Endometrial microvascular endothelial cells (primary cell): ENCODE measurements around the gene USP7. TPM values are rescaled to one million over a fixed set of nuclear protein-coding genes. Genes with fewer than 3 reads are reported as not detected.

ENCODE experiments used
- in situ Hi-C: cut with HindIII; loops from 2 replicates; pipeline ENCODE4 v1.10.0; 2017; ENCODE audit warnings: low sequenced_read_pairs, low pct_unique_long_range_greater_than_20kb; ENCODE audit errors: inconsistent ontology term
- total RNA-seq: library from RNA; depleted of rRNA; stranded (reverse); fragments of >200 nt; gene quantifications from one replicate; pipeline ENCODE4 v1.2.3, GENCODE V29; 2015; ENCODE audit errors: inconsistent ontology term

Gene USP7
- 55.8 TPM for total RNA-seq

- in situ Hi-C loops, result no loop called here
Observed at GRCh38 chr16:8963821-8964441, at the start of gene USP7. Gene USP7 (minus strand): TSS chr16:8963906. CDS start chr16:8963285, 621 bp downstream.

- in situ Hi-C loops, result no loop called here
Observed at GRCh38 chr16:9013508-9013864, 49.8 kb upstream of the USP7 start.

GRCh38 chr16:9012848-9013507, 49.3 kb upstream of the USP7 start:
- in situ Hi-C loops, result no loop called here

- in situ Hi-C loops, result no loop called here
Observed at GRCh38 chr16:9012330-9012729, 48.6 kb upstream of the USP7 start.

GRCh38 chr16:9008601-9009260, 45.0 kb upstream of the USP7 start:
- in situ Hi-C loops, result no loop called here

- in situ Hi-C loops, result no loop called here
Observed at GRCh38 chr16:9007177-9007794, 43.6 kb upstream of the USP7 start.

- in situ Hi-C loops, result no loop called here
Observed at GRCh38 chr16:9004183-9004582, 40.5 kb upstream of the USP7 start.

GRCh38 chr16:9003763-9004162, 40.1 kb upstream of the USP7 start:
- in situ Hi-C loops, result no loop called here

- in situ Hi-C loops, result no loop called here
Observed at GRCh38 chr16:9003322-9003721, 39.6 kb upstream of the USP7 start.

GRCh38 chr16:9002042-9002441, 38.3 kb upstream of the USP7 start:
- in situ Hi-C loops, result no loop called here

GRCh38 chr16:9000664-9001063, 37.0 kb upstream of the USP7 start:
- in situ Hi-C loops, result no loop called here

GRCh38 chr16:8999800-9000199, 36.1 kb upstream of the USP7 start:
- in situ Hi-C loops, result no loop called here

- in situ Hi-C loops, result no loop called here
Observed at GRCh38 chr16:8998108-8998507, 34.4 kb upstream of the USP7 start.

- in situ Hi-C loops, result no loop called here
Observed at GRCh38 chr16:8996891-8997290, 33.2 kb upstream of the USP7 start.

- in situ Hi-C loops, result no loop called here
Observed at GRCh38 chr16:8990445-8990844, 26.7 kb upstream of the USP7 start.

GRCh38 chr16:8989099-8989878, 25.6 kb upstream of the USP7 start:
- in situ Hi-C loops, result no loop called here

GRCh38 chr16:8986818-8987191, 23.1 kb upstream of the USP7 start:
- in situ Hi-C loops, result no loop called here

GRCh38 chr16:8986111-8986510, 22.4 kb upstream of the USP7 start:
- in situ Hi-C loops, result no loop called here

GRCh38 chr16:8982816-8983215, 19.1 kb upstream of the USP7 start:
- in situ Hi-C loops, result no loop called here
